AG09319 (cell line): ENCODE data around the gene ZSWIM6.
"Not testable (repeated sequence)": the region's sequence is repeated elsewhere in the genome, so short reads cannot be mapped to it uniquely, and the experiment has no call there.

Experiments used
- DNase-seq: peaks from one replicate; pipeline ENCODE4 v3.0.0-alpha.2; 2010; ENCODE audit warnings: low read depth; ENCODE audit errors: extremely low read depth
- TF ChIP-seq, protein P1 (sequence below): IDR thresholded peaks from 2 replicates; pipeline ENCODE4 v1.5.1; 2011; ENCODE audit warnings: low read depth, mild to moderate bottlenecking, inconsistent platforms, low read length, moderate library complexity

The ZSWIM6 gene

DNA sequence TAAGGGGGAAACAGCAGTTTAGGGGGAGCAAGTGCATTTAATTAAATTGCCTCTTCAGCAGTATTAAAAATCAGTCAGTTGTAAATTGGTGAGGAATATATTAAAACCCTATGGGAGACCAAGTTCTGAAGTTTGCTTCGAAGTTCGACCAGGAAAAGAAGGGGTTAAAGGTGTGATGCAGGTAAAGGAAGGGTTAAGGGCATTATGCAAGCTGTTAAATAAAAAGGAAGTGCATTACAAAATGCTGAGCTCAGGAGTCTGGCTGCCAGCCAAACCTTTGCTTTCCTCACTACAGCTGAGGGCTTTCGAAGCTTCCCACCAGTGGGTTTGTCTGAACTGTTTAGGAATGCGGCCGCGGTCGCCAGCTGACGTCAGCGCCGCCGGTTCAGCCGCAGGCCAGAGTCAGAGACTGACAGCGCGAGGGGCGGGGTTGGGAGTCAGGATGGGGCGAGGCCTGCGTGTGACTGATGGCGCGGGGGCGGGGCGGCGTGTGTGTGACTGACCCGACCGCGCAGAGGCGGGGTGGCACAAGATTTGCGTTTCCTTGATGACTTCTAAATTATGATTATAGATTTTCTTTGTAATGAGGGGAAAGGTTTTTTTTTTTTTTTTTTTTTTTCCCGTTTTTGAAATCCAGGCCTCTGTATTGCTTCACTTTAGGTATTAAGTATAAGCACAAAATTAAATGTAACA, 76.6 kb downstream of the ZSWIM6 start:
- TF ChIP-seq, protein P1, sequence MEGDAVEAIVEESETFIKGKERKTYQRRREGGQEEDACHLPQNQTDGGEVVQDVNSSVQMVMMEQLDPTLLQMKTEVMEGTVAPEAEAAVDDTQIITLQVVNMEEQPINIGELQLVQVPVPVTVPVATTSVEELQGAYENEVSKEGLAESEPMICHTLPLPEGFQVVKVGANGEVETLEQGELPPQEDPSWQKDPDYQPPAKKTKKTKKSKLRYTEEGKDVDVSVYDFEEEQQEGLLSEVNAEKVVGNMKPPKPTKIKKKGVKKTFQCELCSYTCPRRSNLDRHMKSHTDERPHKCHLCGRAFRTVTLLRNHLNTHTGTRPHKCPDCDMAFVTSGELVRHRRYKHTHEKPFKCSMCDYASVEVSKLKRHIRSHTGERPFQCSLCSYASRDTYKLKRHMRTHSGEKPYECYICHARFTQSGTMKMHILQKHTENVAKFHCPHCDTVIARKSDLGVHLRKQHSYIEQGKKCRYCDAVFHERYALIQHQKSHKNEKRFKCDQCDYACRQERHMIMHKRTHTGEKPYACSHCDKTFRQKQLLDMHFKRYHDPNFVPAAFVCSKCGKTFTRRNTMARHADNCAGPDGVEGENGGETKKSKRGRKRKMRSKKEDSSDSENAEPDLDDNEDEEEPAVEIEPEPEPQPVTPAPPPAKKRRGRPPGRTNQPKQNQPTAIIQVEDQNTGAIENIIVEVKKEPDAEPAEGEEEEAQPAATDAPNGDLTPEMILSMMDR: no peak
- peak; percentile 99 for DNase-seq

DNA sequence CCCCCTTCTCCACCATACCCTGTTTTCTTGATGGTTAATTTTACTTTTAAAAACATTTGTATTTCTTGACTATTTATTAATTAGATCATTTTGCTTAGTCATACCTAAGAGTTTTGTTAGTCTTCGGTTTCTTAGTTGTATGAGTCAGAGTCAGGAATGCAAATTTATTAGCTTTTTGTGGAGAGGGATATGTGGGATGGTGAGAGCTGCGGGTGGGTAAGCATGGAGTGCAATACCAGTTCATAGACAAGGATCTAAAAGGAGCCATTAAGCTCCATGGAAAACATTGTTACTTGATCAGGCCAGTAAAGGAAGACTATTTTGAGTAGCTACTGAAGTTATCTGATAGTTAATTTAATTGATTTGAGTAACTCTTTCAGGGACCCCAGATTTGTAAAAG, 77.5 kb downstream of the ZSWIM6 start:
- peak; percentile 75 for DNase-seq

DNA sequence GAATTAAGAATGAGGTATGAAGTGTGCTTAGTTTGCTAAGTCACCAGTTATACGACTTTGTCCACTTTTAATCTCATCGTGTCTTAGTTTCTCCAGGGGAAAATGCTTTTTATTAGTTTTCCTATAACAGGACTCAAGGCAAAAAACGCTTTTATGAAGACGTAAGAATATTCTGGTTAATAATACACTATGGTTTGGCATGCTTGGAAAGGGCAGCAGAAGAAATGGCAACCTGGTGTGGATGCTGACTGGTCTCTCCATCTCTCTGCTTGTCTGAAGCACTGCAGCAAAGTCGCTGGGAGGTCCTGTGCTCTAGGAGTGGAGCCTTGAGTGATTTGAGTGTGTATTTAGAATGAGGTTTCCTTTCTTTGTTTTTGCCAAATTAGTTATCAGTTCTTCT, 78.8 kb downstream of the ZSWIM6 start:
- TF ChIP-seq, protein P1: no peak

More for the DNA sequence above, 77.5 kb downstream of the ZSWIM6 start:
- TF ChIP-seq, protein P1: no peak

DNA sequence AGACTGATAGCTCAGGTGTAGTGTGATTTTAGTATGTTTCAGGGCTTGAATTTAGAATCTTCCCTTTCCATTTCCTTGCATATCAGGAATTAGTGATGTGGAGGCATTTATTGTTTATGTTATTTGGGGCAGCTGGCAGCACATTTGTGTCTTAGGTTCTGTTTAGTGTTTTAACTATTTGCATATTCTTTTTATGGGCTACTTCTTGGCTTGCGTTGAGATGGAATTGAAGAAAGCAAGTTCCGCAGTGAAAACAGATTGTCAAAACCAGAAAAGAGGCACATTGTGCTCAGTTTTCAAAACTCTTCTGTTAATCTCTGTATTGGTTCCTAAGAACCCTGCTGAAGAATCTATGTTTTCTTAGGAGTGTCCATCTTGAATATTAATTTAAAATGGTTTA, 80.3 kb downstream of the ZSWIM6 start:
- TF ChIP-seq, protein P1: no peak

More for the DNA sequence above, 78.8 kb downstream of the ZSWIM6 start:
- DNase-seq: no peak

DNA sequence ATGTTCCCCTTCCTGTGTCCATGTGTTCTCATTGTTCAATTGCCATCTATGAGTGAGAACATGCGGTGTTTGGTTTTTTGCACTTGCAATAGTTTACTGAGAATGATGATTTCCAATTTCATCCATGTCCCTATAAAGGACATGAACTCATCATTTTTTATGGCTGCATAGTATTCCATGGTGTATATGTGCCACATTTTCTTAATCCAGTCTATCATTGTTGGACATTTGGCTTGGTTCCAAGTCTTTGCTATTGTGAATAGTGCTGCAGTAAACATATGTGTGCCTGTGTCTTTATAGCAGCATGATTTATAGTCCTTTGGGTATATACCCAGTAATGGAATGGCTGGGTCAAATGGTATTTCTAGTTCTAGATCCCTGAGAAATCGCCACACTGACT, 81.1 kb downstream of the ZSWIM6 start:
- DNase-seq: not testable (repeated sequence)

More for the DNA sequence above, 80.3 kb downstream of the ZSWIM6 start:
- no peak for DNase-seq

DNA sequence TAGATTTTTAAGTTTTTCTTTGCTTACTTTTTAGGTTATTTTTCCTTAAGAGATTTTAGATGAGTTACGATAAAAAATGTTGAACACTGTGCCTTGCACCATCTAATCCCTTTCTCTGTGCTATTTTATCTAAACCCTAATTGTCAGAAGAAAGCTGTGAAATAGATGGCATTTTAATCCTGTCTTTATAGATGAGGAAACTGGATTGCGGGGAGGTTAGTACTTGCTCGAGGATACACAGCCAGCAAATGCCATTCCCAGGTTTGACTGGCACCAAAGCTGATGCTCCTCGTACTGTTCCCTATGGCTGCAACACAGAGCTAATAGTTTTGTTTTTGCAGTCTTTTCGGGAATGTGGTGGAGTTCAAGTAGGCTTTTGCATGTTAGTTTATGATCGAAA, 82.7 kb downstream of the ZSWIM6 start:
- no peak for DNase-seq
- TF ChIP-seq, protein P1: no peak

DNA sequence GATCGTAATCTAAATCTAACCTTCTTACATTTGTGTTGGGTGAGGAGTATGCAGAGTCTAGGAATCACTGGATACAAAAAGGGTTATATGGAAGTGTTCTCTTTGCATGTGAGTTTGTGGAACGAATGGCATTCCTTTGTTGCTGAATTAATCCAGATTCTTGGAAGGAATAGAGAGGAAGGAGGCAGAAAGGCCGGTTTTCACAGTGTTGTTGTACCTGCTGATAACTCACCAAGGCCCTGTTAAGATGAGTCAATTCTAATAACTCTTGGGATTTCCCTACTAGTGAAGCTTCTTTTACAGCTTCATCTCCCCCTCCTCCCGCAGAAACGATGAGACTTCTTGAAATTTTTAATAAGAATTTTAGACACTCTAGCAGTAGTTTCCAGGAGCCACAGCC, 84.0 kb downstream of the ZSWIM6 start:
- no peak for DNase-seq
- TF ChIP-seq, protein P1: no peak

DNA sequence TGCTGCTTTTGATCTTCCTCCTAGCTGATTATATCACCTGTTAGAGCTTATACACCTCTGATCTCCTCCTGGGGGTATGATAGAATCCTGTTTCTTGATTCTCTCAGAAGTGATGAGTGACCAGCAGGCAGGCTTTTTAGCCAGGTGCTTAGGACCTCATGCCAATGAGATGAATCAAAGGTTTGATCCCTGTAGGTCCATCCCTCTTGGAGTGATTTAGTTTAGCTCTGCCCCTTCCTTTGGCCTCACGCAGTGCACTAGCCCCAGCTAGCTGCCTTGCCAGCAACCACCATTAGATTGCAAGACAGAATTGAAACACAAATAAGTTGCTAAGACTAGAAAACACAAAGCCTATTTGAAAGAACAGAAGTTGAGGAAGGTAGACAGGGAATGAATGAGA, 84.4 kb downstream of the ZSWIM6 start:
- TF ChIP-seq, protein P1: no peak
- no peak for DNase-seq
